HAP-1 (cell line): ENCODE results near the gene ZNF628.

Source experiments
- DNase-seq, 2 experiments: peaks; one replicate each; pipeline ENCODE4 v3.0.0-alpha.2; 2016 to 2020; ENCODE audit warnings: low spot score in 2 of 2
- H3K27me3 ChIP-seq: fragments of 250-450 bp; sonication (Bioruptor Pico); 2 replicates; pipeline ENCODE4 v1.5.1; 2020; ENCODE audit warnings: low read depth, mild to moderate bottlenecking, moderate library complexity
- H3K36me3 ChIP-seq: fragments of 250-450 bp; sonication (Bioruptor Pico); replicated peaks from 2 replicates; pipeline ENCODE4 v1.5.1; 2020; ENCODE audit warnings: mild to moderate bottlenecking
- H3K4me1 ChIP-seq: fragments of 250-450 bp; sonication (Bioruptor Pico); 2 replicates; pipeline ENCODE4 v1.5.1; 2020; ENCODE audit warnings: mild to moderate bottlenecking
- H3K4me3 ChIP-seq: fragments of 250-450 bp; sonication (Bioruptor Pico); 2 replicates; pipeline ENCODE4 v1.5.1; 2020; ENCODE audit warnings: mild to moderate bottlenecking, moderate library complexity
- H3K9me3 ChIP-seq: fragments of 250-450 bp; sonication (Bioruptor Pico); 2 replicates; pipeline ENCODE4 v1.5.1; 2020; ENCODE audit warnings: mild to moderate bottlenecking, moderate library complexity
- in situ Hi-C: fragments of 300-500 bp; cut with MboI; formaldehyde crosslinking; loops from 3 replicates; pipeline ENCODE4 v1.14.3; 2020; ENCODE audit warnings: low sequenced_read_pairs, inconsistent platforms, mixed read lengths

The ZNF628 gene

DNA sequence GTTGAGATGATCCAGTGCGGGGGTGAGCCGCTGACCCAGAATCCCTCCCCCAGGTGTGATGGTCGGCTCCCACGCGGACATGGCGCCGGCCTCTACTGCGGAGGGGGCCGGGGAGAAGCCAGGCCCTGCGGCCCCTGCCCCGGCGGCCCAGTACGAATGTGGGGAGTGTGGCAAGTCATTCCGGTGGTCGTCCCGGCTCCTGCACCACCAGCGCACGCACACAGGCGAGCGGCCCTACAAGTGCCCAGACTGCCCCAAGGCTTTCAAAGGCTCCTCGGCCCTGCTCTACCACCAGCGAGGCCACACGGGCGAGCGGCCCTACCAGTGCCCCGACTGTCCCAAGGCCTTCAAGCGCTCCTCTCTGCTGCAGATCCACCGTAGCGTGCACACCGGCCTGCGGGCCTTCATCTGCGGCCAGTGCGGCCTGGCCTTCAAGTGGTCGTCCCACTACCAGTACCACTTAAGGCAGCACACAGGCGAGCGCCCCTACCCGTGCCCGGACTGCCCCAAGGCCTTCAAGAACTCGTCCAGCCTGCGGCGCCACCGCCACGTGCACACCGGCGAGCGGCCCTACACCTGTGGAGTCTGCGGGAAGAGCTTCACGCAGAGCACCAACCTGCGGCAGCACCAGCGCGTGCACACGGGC lies 4.9 kb downstream of the ZNF628 start:
- H3K27me3 ChIP-seq: no peaks in the 10 kb centered on the region

DNA sequence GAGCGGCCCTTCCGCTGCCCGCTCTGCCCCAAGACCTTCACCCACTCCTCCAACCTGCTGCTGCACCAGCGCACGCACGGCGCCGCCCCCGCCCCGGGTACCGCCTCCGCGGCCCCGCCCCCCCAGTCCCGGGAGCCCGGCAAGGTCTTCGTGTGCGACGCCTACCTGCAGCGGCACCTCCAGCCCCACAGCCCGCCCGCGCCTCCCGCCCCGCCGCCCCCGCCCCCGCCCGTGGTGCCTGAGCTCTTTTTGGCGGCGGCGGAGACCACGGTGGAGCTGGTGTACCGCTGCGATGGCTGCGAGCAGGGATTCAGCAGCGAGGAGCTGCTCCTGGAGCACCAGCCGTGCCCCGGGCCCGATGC lies 5.4 kb downstream of the ZNF628 start:
- H3K4me1 ChIP-seq: peaks cover 4% of the 10 kb centered on the region; the same call in 1 of the 2 replicates

More for the DNA sequence above, 4.9 kb downstream of the ZNF628 start:
- in situ Hi-C loops: no loop called here
- no peak overlapping the region for H3K4me3 ChIP-seq
- H3K9me3 ChIP-seq: no peaks in the 10 kb centered on the region
- 0 out of 2 replicates have a peak, but pooled peaks cover 3% of the 10 kb centered on the region for H3K36me3 ChIP-seq
- no peak for DNase-seq
- peaks cover 4% of the 10 kb centered on the region; the same call in 1 of the 2 replicates for H3K4me1 ChIP-seq

DNA sequence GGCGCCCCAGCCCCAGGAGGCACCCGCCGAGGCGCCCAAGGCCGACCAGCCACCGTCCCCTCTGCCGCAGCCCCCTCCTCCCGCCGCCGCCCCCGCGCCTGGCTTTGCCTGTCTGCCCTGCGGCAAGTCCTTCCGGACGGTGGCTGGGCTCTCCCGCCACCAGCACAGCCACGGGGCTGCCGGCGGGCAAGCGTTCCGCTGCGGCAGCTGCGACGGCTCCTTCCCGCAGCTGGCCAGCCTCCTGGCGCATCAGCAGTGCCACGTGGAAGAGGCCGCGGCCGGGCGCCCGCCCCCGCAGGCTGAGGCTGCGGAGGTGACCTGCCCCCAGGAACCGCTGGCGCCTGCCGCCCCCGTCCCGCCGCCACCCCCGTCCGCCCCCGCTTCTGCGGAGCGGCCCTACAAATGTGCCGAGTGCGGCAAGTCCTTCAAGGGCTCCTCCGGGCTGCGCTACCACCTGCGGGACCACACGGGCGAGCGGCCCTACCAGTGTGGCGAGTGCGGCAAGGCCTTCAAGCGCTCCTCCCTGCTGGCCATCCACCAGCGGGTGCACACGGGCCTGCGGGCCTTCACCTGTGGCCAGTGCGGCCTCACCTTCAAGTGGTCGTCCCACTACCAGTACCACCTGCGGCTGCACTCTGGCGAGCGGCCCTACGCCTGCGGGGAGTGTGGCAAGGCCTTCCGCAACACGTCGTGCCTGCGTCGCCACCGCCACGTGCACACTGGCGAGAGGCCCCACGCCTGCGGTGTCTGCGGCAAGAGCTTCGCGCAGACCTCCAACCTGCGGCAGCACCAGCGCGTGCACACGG lies 5.9 kb downstream of the ZNF628 start:
- Histone ChIP-seq H3K27me3 (no peaks in the 10 kb centered on the region), H3K4me1 (peaks cover 4% of the 10 kb centered on the region; the same call in 1 of the 2 replicates), H3K9me3 (no peaks in the 10 kb centered on the region), H3K36me3 (peaks cover 5% of the 10 kb centered on the region; the same call in 1 of the 2 replicates), H3K4me3 (no peak overlapping the region)
- DNase-seq: no peak
- in situ Hi-C loops: no loop called here

More for the DNA sequence above, 5.4 kb downstream of the ZNF628 start:
- 0 out of 2 replicates have a peak, but pooled peaks cover 3% of the 10 kb centered on the region for H3K36me3 ChIP-seq
- H3K27me3 ChIP-seq: no peaks in the 10 kb centered on the region
- in situ Hi-C loops: no loop called here
- no peaks in the 10 kb centered on the region for H3K9me3 ChIP-seq
- no peak overlapping the region for H3K4me3 ChIP-seq
- DNase-seq: no peak

DNA sequence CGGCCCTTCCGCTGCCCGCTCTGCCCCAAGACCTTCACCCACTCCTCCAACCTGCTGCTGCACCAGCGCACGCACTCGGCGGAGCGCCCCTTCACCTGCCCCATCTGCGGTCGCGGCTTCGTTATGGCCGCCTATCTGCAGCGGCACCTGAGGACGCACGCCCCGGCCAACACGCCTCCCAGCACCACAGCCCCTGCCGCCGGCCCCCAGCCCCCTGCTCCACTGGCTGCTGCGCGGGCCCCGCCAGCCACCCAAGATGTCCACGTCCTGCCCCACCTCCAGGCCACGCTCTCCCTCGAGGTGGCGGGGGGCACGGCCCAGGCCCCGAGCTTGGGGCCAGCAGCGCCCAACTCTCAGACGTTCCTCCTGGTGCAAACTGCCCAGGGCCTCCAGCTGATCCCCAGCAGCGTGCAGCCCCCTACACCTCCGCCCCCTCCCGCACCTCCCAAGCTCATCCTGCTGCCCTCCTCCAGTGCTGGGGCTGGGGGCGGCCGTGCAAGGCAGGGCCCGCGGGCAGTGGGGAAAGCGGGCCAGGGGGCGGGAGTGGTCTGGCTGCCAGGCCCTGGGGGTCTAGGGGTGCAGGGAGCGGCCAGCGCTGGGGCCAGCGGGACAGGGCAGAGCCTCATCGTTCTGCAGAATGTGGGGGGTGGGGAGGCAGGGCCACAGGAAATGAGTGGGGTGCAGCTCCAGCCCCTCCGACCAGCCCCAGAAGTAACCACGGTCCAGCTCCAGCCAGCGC lies 6.7 kb downstream of the ZNF628 start:
- in situ Hi-C loops: no loop called here
- Histone ChIP-seq H3K4me1 (peaks cover 4% of the 10 kb centered on the region; the same call in 1 of the 2 replicates), H3K36me3 (peaks cover 6% of the 10 kb centered on the region; the same call in 1 of the 2 replicates), H3K9me3 (no peaks in the 10 kb centered on the region), H3K4me3 (no peak overlapping the region), H3K27me3 (no peaks in the 10 kb centered on the region)
- DNase-seq: no peak

DNA sequence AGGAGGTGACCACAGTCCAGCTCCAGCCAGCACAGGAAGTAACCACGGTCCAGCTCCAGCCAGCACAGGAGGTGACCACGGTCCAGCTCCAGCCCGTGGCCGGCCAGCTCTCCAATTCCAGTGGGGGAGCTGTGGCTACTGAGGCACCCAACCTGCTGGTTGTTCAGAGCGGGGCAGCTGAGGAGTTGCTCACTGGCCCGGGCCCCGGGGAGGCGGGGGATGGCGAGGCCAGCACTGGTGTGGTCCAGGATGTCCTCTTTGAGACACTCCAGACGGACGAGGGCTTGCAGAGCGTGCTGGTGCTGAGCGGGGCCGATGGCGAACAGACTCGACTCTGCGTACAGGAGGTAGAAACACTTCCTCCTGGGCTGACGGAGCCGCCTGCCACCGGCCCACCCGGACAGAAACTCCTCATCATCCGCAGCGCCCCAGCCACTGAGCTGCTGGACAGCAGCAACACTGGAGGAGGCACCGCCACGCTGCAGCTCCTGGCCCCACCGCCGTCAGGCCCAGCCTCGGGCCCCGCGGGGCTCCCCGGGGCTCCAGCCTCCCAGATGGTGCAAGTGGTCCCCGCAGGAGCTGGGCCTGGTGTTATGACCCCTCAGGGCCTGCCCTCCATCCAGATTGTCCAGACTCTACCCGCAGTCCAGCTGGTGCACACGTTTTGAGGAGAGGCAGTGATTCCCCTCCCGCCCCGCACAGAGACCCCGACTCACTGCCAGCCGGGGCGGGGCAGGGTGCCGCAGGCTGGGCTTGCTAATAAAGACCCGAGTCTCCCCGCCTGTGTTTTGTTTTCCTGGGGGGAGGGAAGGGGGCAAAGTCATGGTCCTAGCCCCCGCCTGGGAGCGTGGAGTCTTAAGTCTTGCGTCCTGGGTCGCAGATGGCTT lies 7.5 kb downstream of the ZNF628 start:
- Histone ChIP-seq H3K4me1 (peaks cover 4% of the 10 kb centered on the region; the same call in 1 of the 2 replicates), H3K4me3 (peak overlapping the region; percentile 59; the same call in 1 of the 2 replicates), H3K9me3 (no peaks in the 10 kb centered on the region), H3K36me3 (peaks cover 6% of the 10 kb centered on the region; the same call in 1 of the 2 replicates), H3K27me3 (no peaks in the 10 kb centered on the region)
- in situ Hi-C loops: no loop called here
- no peak for DNase-seq

DNA sequence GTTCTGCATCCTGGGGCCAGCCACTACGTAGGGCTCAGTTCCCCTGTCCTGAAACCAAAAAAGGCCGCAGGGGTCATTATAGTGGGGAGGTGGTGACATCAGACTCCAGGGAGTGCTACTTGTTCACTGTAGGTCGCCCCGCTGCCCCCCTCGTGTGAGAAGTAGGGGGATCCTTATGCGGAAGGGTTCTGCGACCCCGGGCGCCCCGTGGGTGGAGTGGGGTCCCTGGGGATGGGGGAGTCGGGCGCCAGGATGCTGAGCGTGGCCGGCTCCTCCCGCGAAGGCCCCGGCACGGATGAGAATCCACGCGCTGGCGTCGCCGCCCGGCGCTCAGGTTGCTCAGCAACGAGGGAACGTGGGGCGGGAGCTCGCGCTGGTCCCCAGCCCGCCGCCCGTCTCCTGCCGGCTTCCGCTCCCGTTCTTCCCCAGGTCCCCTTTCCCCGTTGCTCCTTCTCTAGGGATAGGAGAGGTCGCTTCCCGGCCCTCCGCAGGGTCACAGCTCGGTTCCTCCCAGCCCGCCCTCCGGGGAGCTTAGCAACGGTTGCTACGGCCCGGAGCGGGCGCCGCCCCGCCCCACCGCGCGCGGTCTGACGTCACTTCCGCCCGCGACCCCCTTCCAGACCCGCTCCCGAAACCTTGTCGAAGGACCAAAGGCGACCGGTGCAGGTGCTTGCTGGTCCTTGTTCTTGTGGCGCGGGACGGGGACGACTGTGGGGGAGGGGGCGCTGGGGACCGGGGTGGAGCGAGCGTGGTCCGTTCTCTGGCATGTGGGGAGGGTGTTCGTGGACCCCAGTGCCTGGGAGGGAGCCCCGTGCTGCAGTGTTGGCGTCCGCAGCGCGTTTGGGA lies 8.4 kb downstream of the ZNF628 start, which contains the start of gene NAT14:
Gene NAT14, plus strand, starts transcription at position 596 of the 846 bp plus-strand sequence. CDS start 521 bp downstream, outside the sequence.
- peak; percentile 70 to 90 for DNase-seq
- H3K4me1 ChIP-seq: peaks cover 4% of the 10 kb centered on the region; the same call in 1 of the 2 replicates
- peak within 1 kb of the TSS; percentile 59 for H3K4me3 ChIP-seq
- H3K27me3 ChIP-seq: no peaks in the 10 kb centered on the region
- H3K9me3 ChIP-seq: no peaks in the 10 kb centered on the region
- H3K36me3 ChIP-seq: peaks cover 6% of the 10 kb centered on the region; the same call in 1 of the 2 replicates
- in situ Hi-C loops: no loop called here

DNA sequence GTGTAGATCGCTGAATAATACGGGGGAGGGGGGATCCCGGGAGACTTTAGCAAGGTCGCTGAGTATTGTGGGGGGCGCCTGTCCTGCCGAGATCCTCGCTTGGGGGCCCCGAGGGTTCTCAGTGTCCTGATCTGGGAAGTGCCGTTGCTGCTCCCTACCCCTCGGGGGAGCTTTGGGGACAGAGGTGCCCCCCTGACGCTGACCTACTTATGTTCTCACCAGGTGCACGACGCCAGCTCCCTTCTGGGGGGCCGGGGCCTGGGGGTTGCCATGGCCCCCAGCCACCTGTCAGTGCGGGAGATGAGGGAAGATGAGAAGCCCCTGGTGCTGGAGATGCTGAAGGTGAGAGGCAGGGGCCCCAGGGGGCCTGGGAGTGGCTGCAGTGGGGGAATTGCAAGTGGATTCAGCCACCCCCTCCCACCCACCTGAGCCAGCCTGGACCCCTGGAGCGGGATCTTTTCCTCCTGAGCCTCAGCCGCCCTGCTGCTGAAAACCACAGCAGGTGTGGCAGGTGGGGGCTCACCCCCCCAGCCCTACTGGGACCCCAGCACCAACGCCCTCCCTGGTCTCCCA lies 9.1 kb downstream of the ZNF628 start:
- H3K36me3 ChIP-seq: peaks cover 6% of the 10 kb centered on the region; the same call in 1 of the 2 replicates
- peaks cover 4% of the 10 kb centered on the region; the same call in 1 of the 2 replicates for H3K4me1 ChIP-seq
- no peaks in the 10 kb centered on the region for H3K27me3 ChIP-seq
- no peak for DNase-seq
- H3K4me3 ChIP-seq: peak overlapping the region; percentile 59
- H3K9me3 ChIP-seq: no peaks in the 10 kb centered on the region
- in situ Hi-C loops: no loop called here

DNA sequence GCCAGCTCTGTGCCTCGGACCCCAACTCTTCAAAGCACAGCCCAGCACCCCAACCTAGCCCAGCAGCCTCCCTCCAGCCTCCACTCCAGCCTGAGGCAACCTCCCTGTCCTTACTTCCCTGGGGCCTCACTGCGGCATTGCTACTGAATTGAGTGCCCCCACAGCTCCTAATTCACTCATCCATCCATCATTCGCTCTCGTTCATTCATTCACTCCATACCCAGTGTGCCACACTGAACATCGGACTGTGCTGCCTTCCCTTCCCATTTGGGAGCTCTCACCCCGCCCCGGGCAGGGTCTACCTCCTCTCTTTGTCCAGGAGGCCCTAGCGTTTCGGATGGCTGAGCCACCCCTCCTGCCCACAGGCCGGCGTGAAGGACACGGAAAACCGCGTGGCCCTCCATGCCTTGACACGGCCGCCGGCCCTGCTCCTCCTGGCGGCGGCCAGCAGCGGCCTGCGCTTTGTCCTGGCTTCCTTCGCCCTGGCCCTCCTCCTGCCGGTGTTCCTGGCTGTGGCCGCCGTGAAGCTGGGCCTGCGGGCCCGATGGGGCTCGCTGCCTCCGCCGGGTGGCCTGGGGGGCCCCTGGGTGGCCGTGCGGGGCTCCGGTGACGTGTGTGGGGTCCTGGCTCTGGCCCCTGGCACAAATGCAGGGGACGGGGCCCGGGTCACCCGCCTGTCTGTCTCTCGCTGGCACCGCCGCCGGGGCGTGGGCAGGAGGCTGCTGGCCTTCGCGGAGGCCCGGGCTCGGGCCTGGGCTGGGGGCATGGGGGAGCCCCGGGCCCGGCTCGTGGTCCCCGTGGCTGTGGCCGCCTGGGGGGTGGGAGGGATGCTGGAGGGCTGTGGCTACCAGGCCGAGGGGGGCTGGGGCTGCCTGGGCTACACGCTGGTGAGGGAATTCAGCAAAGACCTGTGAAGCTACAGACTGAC lies 9.9 kb downstream of the ZNF628 start:
- DNase-seq: no peak
- Histone ChIP-seq H3K4me1 (peaks cover 4% of the 10 kb centered on the region; the same call in 1 of the 2 replicates), H3K27me3 (no peaks in the 10 kb centered on the region), H3K9me3 (no peaks in the 10 kb centered on the region), H3K4me3 (peak overlapping the region; percentile 59; the same call in 1 of the 2 replicates), H3K36me3 (peaks cover 6% of the 10 kb centered on the region; the same call in 1 of the 2 replicates)
- in situ Hi-C loops: no loop called here

DNA sequence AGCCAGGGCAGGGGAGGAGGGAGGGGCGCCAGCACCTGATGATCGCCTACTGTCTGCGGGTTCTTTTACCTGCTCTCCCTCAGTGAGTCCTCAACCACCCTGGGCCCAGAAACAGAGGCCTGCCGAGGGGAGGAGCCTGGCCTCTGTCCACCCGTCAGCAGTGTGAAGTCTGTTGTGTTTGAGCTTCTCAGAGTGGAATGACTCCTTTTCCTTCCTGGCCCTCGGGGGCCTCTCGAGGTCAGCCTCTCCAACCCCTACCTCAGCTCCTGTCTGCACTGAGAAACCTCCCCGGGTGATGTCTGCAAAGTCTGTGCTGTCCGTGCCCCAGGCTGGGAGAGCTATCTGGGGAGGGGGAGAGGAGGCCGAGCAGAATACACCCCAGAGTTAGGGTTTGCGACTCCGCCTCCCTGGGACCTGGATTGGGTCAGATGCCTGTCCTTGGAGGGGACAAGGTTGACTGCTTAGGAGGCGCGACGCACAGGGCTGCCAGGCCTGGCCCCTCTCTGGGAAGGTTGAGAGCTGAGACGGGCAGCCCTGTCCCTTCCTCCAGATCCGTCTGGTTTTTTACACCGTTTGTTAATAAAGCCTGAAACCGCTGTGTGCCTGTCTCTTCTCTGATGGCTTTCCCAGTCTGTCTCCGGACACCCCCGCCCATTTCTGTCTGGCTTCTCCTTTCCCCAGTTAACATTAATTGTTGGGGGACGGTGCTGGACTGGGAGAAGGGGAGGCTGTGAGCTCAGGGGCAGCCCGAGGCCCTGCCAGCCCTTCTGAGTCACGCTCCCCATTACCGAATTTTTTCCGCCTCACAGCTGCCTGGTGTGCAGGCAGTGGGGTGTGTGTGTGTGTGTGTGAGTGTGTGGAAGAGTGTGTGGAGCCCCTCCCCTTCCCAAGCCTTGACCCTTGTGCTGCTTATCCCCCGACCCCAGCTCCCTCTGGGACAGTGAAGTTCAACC lies 10.8 kb downstream of the ZNF628 start:
- in situ Hi-C loops: no loop called here
- Histone ChIP-seq H3K4me3 (no peak overlapping the region), H3K9me3 (no peaks in the 10 kb centered on the region), H3K4me1 (peaks cover 4% of the 10 kb centered on the region; the same call in 1 of the 2 replicates), H3K27me3 (0 out of 2 replicates have a peak, but pooled peaks cover 4% of the 10 kb centered on the region), H3K36me3 (peaks cover 6% of the 10 kb centered on the region; the same call in 1 of the 2 replicates)
- no peak for DNase-seq
